Urinary bladder (tissue), 4 donors: Measurements from ENCODE around the gene JARID2. TPM values are rescaled to one million over a fixed set of nuclear protein-coding genes. Genes with fewer than 3 reads are reported as not detected.
"Not testable (repeated sequence)": the region's sequence is repeated elsewhere in the genome, so short reads cannot be mapped to it uniquely, and the experiment has no call there.

Experiments used
- DNase-seq: peaks from one replicate; pipeline ENCODE4 v3.0.0-alpha.2; 2015; ENCODE audit errors: extremely low spot score
- H3K27ac ChIP-seq: one replicate; pipeline ENCODE4 v1.5.1; 2013; ENCODE audit warnings: low read depth, mild to moderate bottlenecking, moderate library complexity
- H3K36me3 ChIP-seq: one replicate; pipeline ENCODE4 v1.6.1; 2013; ENCODE audit warnings: mild to moderate bottlenecking, moderate library complexity; ENCODE audit not compliant: insufficient read depth
- H3K4me1 ChIP-seq: one replicate; pipeline ENCODE4 v1.6.1; 2013; ENCODE audit warnings: mild to moderate bottlenecking, moderate library complexity; ENCODE audit not compliant: insufficient read depth
- H3K4me3 ChIP-seq: one replicate; pipeline ENCODE4 v1.5.1; 2013; ENCODE audit warnings: low read depth, low read length
- WGBS: extraction: QIAGEN DNeasy Blood & Tissue Kit; methylation state at CpG from one replicate; pipeline ENCODE4 v1.1.7; 2013; 5-methylcytosine and 5-hydroxymethylcytosine counted together
- polyA plus RNA-seq: library from polyadenylated mRNA; stranded (reverse); fragments of 200-250 nt; gene quantifications from one replicate; pipeline ENCODE4 v1.2.3, GENCODE V29; 2013
- total RNA-seq: library from RNA; depleted of rRNA; stranded (reverse); fragments of >200 nt; gene quantifications from one replicate; pipeline ENCODE4 v1.2.3, GENCODE V29; 2014
- donor health status: healthy with polysubstance abuse.
- donor health status: healthy.

The JARID2 gene
- total and polyA plus RNA-seq, 2 donors = 5.5 to 11.9 TPM

DNA sequence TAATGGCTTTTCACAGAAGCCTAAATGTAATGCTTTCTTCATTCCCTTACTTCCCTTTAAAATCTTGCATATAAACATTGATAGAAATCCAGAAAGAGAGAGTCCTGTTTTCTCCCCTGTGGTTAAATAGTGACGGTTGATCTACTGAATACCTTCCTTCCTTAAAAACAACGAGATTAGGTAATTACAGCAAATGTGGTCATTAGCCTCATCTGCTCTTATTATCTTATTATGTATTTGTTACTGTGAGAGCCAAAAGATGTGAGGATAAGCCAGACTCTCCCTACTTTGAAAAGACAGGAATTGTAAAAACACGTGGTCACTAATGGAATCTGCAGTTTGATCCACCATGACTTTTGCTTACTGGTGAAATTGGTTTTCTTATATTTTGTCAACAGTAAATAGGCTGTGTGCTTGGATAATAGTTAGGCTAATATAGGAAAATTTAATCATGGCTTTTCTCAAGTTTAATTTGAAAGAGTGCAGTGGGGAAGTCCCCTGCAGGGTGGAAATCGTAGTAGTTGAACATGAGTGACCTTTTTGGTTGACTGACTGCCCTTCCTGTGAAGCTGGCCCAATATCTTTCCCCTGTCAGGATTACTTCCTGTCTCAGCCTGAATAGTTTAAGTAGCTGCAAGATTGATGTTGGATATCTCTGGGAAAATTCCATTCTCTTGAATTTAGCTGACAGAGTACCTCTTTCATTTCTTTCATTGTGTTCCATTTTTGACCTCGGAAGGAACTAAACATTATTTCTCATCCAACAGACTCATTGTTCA lies 62.8 kb downstream of the JARID2 start:
- Histone ChIP-seq H3K36me3 (no peaks in the 10 kb centered on the region), H3K4me1 (no peaks in the 10 kb centered on the region), H3K4me3 (no peak overlapping the region), H3K27ac (no peak overlapping the region)
- DNase-seq = no peak
- WGBS = 69% methylated on average over 5 of the region's 5 CpGs

DNA sequence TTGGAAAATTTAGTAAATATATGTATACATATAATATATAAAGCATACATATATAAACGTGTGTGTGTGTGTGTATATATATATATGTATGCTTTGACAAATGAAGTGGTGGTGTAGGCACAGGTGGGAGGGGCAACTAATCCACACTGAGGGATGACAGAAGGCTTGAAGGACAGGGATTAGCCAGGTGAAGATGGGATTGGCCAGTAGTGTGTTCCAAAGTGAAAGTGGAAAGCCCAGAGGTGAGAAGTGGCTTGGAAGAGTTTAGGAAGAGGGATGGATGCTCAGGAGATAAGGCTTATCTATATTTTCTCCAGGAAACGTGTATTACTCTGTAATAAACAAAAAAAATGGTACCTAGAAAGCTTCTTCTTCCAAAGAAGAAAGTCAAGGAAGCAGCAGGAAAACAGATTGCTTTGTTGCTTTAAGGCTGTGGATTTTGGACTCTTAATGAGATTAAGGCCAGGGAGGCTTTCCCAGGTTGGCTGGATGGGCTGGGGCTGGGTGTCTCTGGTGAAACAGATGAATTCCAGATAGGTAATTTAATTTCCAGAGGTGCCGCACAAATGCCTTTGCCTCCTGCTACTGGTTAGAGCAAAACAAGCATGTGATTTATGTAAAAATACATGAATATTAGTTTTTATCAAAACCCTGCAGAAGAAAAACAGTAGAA lies 63.9 kb downstream of the JARID2 start:
- Histone ChIP-seq H3K36me3 (no peaks in the 10 kb centered on the region), H3K4me3 (no peak overlapping the region), H3K27ac (no peak overlapping the region), H3K4me1 (no peaks in the 10 kb centered on the region)
- 80% methylated on average over 3 of the region's 3 CpGs for WGBS
- DNase-seq = no peak

DNA sequence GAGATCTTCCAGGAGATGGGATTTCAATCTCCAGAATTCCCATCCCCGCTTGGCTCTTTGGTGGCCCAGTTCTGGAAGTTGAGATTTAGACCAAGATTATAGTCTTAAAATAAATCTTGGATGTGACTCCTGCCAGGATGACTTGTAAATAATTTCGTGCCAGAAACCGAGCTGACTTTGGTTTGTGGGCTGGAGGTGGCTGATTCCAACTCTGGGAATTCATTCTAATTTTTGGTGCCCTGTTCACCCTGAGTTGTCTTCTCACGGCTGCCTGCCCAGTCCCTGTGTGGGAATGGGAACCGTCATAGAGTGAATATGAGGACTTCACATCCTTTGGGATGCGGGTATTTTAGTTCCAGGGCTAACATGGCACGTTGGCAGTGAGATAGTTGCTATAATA lies 64.8 kb downstream of the JARID2 start:
- Histone ChIP-seq H3K4me3 (no peak overlapping the region), H3K36me3 (no peaks in the 10 kb centered on the region), H3K27ac (no peak overlapping the region), H3K4me1 (no peaks in the 10 kb centered on the region)
- DNase-seq = no peak
- 56% methylated on average over 7 of the region's 7 CpGs for WGBS

- H3K4me1 ChIP-seq = no peaks in the 10 kb centered on the region
- 81% methylated on average over 3 of the region's 3 CpGs for WGBS
Measured at GRCh38 chr6:15312500-15312899, 66.6 kb downstream of the JARID2 start.

GRCh38 chr6:15313367-15313766 lies 67.5 kb downstream of the JARID2 start:
- Histone ChIP-seq H3K27ac (no peak overlapping the region), H3K4me3 (no peak overlapping the region), H3K36me3 (no peaks in the 10 kb centered on the region), H3K4me1 (no peaks in the 10 kb centered on the region)
- no peak for DNase-seq
- 71% methylated on average over 5 of the region's 5 CpGs for WGBS

More at GRCh38 chr6:15312500-15312899, 66.6 kb downstream of the JARID2 start:
- Histone ChIP-seq H3K4me3 (no peak overlapping the region), H3K36me3 (no peaks in the 10 kb centered on the region), H3K27ac (no peak overlapping the region)
- DNase-seq = no peak

- no peaks in the 10 kb centered on the region for H3K36me3 ChIP-seq
- no peak overlapping the region for H3K4me3 ChIP-seq
- H3K27ac ChIP-seq = no peak overlapping the region
- H3K4me1 ChIP-seq = no peaks in the 10 kb centered on the region
- no peak for DNase-seq
Measured at GRCh38 chr6:15316754-15317153, 70.9 kb downstream of the JARID2 start.

GRCh38 chr6:15317251-15317650 lies 71.4 kb downstream of the JARID2 start:
- 97% methylated on average over 4 of the region's 4 CpGs for WGBS
- Histone ChIP-seq H3K4me1 (no peaks in the 10 kb centered on the region), H3K4me3 (no peak overlapping the region), H3K36me3 (no peaks in the 10 kb centered on the region), H3K27ac (no peak overlapping the region)
- DNase-seq = no peak

GRCh38 chr6:15317934-15318902 lies 72.3 kb downstream of the JARID2 start:
- H3K27ac ChIP-seq = no peak overlapping the region
- DNase-seq = no peak
- WGBS = 73% methylated on average over 9 of the region's 9 CpGs
- no peaks in the 10 kb centered on the region for H3K4me1 ChIP-seq
- no peaks in the 10 kb centered on the region for H3K36me3 ChIP-seq
- H3K4me3 ChIP-seq = no peak overlapping the region

DNA sequence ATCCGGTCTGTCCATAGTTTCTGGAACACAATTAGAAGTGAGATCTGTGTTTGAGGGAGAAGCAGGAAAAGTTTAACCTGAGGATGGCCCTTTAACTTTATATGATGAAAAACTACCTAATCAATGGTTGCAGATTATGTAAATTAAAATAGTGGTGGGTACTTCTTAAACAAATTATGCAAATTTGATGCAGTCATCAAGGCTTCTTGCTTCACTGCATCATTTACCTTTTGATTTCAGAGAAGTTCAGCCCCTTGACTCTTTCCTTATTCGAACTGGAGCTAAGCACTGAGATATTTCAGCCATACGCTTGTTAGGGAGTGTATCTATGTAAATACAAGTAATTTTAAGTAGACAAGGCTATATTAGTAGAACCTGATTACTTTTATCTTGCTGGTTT lies 73.8 kb downstream of the JARID2 start:
- Histone ChIP-seq H3K4me3 (no peak overlapping the region), H3K4me1 (peaks cover 2% of the 10 kb centered on the region), H3K27ac (no peak overlapping the region), H3K36me3 (no peaks in the 10 kb centered on the region)
- WGBS = 94% methylated on average over 3 of the region's 3 CpGs
- no peak for DNase-seq

DNA sequence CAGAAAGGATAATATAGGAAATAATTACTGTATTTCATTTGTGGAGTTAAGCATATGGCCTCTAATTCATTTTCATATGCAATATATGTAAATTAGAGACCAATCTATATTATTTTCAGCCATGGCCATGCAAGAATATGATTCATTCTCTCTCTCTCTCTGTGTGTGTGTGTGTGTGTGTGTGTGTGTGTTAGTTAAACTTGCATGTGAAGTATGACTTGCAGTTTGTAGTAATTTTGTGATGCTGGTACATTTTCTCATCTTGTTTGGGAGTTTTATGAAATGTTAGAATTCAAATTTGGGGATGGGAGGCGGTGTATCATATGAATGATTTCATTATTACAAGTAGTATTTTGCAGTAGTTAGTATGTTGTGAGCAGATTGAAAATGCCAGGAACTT lies 74.8 kb downstream of the JARID2 start:
- DNase-seq = no peak
- H3K36me3 ChIP-seq = no peaks in the 10 kb centered on the region
- 99% methylated on average over 1 of the region's 1 CpG for WGBS
- no peak overlapping the region for H3K4me3 ChIP-seq
- peaks cover 2% of the 10 kb centered on the region for H3K4me1 ChIP-seq
- no peak overlapping the region for H3K27ac ChIP-seq

GRCh38 chr6:15322184-15322583 lies 76.3 kb downstream of the JARID2 start:
- 98% methylated on average over 1 of the region's 1 CpG for WGBS
- H3K4me3 ChIP-seq = no peak overlapping the region
- no peaks in the 10 kb centered on the region for H3K36me3 ChIP-seq
- peaks cover 2% of the 10 kb centered on the region for H3K4me1 ChIP-seq
- H3K27ac ChIP-seq = no peak overlapping the region
- no peak for DNase-seq

DNA sequence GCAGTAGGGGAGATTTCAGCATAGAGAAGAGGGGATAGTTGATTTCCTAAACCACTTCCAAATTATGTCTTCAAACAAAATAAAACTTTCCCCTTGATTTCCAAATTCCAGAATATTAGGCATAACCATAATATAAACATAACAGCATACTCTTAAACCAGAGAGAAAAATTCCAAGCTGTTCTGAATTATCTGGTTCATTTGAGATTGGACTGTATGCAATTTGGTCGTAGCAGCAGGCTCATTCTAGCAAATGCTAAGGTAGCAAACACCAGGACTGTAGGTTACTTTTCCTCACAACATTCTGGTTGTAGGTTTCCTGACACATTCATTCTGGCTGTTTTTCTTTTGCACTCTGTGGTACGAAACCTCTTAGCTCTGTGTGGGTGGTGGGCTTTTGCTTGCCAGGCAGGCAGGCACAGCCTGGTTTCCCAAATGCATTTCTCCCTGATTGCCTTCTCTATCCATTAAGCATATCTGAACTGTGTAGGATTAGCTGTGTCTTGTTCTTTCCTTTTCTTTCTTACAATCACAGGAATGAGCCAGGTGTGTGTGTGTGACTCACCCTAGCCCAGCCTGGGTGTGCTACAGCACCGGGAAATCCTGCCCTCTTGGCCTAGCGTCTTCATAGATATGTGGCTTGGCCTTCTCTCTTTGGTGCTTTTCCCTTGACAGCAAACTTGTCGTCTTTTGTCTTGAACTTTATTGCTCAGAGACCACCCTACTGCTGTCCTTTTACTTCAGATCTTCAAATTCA lies 77.1 kb downstream of the JARID2 start:
- 71% methylated on average over 5 of the region's 5 CpGs for WGBS
- DNase-seq = no peak
- H3K4me3 ChIP-seq = no peak overlapping the region

GRCh38 chr6:15323611-15324010 lies 77.7 kb downstream of the JARID2 start:
- DNase-seq, H3K27ac ChIP-seq, H3K4me1 ChIP-seq, H3K4me3 ChIP-seq, H3K36me3 ChIP-seq: not testable (repeated sequence)
- over 99% methylated on average over 11 of the region's 11 CpGs for WGBS

More for the DNA sequence above, 77.1 kb downstream of the JARID2 start:
- H3K36me3 ChIP-seq = no peaks in the 10 kb centered on the region
- no peak overlapping the region for H3K27ac ChIP-seq
- H3K4me1 ChIP-seq = peaks cover 2% of the 10 kb centered on the region
